ENCODE data around the gene TTC6. TPM values are rescaled to one million over a fixed set of nuclear protein-coding genes. Genes with fewer than 3 reads are reported as not detected.

TTC6 gene
- total RNA-seq, 2 donors from 2014 or later = not detected

GRCh38 chr14:37620856-37621255 lies 25.4 kb downstream of the TTC6 start:
- Histone ChIP-seq H3K36me3 (replicated peaks in 1 of 2; ENCODE audit: insufficient read depth in 1 of 2, low read depth in 2 of 2) (no peaks in the 10 kb centered on the region), H3K4me1 (no peaks in the 10 kb centered on the region), H3K4me3 (no peak overlapping the region), H3K27ac (no peak overlapping the region), H3K9me3 (peaks cover 0 to under 1% (median 0%) of the 10 kb centered on the region in 3 donors), H3K27me3 (peaks cover 0 to 9% of the 10 kb centered on the region in 2 donors)
- TF ChIP-seq POLR2A (IDR thresholded peaks at IDR 0.05) = no peak
- TF ChIP-seq CTCF (IDR thresholded peaks at IDR 0.05) = no peak
- ATAC-seq = no peak
- intact Hi-C loops (cut with DNase I) = no loop called here
- DNase-seq = no peak

GRCh38 chr14:37622231-37622923 lies 26.9 kb downstream of the TTC6 start:
- H3K9me3 ChIP-seq = no peaks in the 10 kb centered on the region
- ATAC-seq = no peak
- H3K36me3 ChIP-seq (replicated peaks in 1 of 2; ENCODE audit: insufficient read depth in 1 of 2, low read depth in 2 of 2) = no peaks in the 10 kb centered on the region
- intact Hi-C loops (cut with DNase I) = no loop called here
- no peak for DNase-seq
- no peak overlapping the region for H3K27ac ChIP-seq
- no peaks in the 10 kb centered on the region for H3K4me1 ChIP-seq
- 27 to 39% methylated on average over 54 to 76 of the region's 81 CpGs for WGBS, 2 donors
- TF ChIP-seq POLR2A (IDR thresholded peaks at IDR 0.05) (no peak), CTCF (IDR thresholded peaks at IDR 0.05) (no peak)
- H3K4me3 ChIP-seq = no peak overlapping the region
- peaks cover 0 to 9% of the 10 kb centered on the region in 2 donors for H3K27me3 ChIP-seq

GRCh38 chr14:37623426-37623951 lies 28.1 kb downstream of the TTC6 start:
- Histone ChIP-seq H3K27ac (no peak overlapping the region), H3K4me3 (no peak overlapping the region), H3K9me3 (no peaks in the 10 kb centered on the region), H3K27me3 (peaks cover 0 to 9% of the 10 kb centered on the region in 2 donors), H3K4me1 (no peaks in the 10 kb centered on the region), H3K36me3 (replicated peaks in 1 of 2; ENCODE audit: insufficient read depth in 1 of 2, low read depth in 2 of 2) (no peaks in the 10 kb centered on the region)
- no peak for TF ChIP-seq POLR2A (IDR thresholded peaks at IDR 0.05)
- TF ChIP-seq CTCF (IDR thresholded peaks at IDR 0.05) = no peak
- WGBS, 2 donors = 36 to 47% methylated on average over 1 of the region's 1 CpG
- DNase-seq (no peak), ATAC-seq (no peak)
- intact Hi-C loops (cut with DNase I) = no loop called here

- no peak for TF ChIP-seq CTCF (IDR thresholded peaks at IDR 0.05)
- no peak for TF ChIP-seq POLR2A (IDR thresholded peaks at IDR 0.05)
- DNase-seq (no peak), ATAC-seq (no peak)
- Histone ChIP-seq H3K9me3 (no peaks in the 10 kb centered on the region), H3K36me3 (replicated peaks in 1 of 2; ENCODE audit: insufficient read depth in 1 of 2, low read depth in 2 of 2) (no peaks in the 10 kb centered on the region), H3K27ac (no peak overlapping the region), H3K4me3 (no peak overlapping the region), H3K27me3 (peaks cover 0 to 9% of the 10 kb centered on the region in 2 donors), H3K4me1 (no peaks in the 10 kb centered on the region)
- 85 to 89% methylated on average over 1 of the region's 1 CpG for WGBS, 2 donors
- intact Hi-C loops (cut with DNase I) = no loop called here
Observed at GRCh38 chr14:37623971-37624370, 28.5 kb downstream of the TTC6 start.
